BJ (cell line): ENCODE measurements around the gene IQCB1. TPM values are rescaled to one million over a fixed set of nuclear protein-coding genes. Genes with fewer than 3 reads are reported as not detected.

ENCODE experiments used
- CTCF ChIA-PET: fragments of 350-600 bp; formaldehyde crosslinking; extraction: SDS; loops from one replicate; lab custom pipeline; 2021; ENCODE audit warnings: antibody characterized with exemption, inconsistent platforms; lab: Yijun Ruan, JAX
- POLR2A ChIA-PET: fragments of 300-600 bp; sonication (Branson Sonifier 250); formaldehyde crosslinking; extraction: SDS; loops from one replicate; lab custom pipeline; 2021; ENCODE audit warnings: antibody characterized with exemption; lab: Charles Lee
- DNase-seq: peaks from one replicate; pipeline ENCODE4 v3.0.0-alpha.2; 2011; ENCODE audit warnings: low read depth
- H3K27me3 ChIP-seq: 2 replicates; pipeline ENCODE4 v1.6.0; 2011; ENCODE audit warnings: low read length; ENCODE audit not compliant: control insufficient read depth, insufficient read depth
- H3K36me3 ChIP-seq: 2 replicates; pipeline ENCODE4 v1.5.1; 2011; ENCODE audit warnings: low read length; ENCODE audit not compliant: control insufficient read depth, insufficient read depth
- H3K4me3 ChIP-seq: 2 replicates; pipeline ENCODE4 v1.5.1; 2011; ENCODE audit warnings: low read depth, mild to moderate bottlenecking, control low read depth, low read length
- CTCF ChIP-seq: IDR thresholded peaks from 2 replicates; pipeline ENCODE4 v1.5.1; 2011; ENCODE audit warnings: low read depth, mild to moderate bottlenecking, control low read depth, inconsistent platforms, low read length, moderate library complexity; ENCODE audit not compliant: insufficient read depth
- polyA plus RNA-seq: library from polyadenylated mRNA; depleted of rRNA; stranded (reverse); fragments of >200 nt; gene quantifications from 2 replicates; pipeline ENCODE4 v1.2.3, GENCODE V29; 2011

IQCB1 gene
- polyA plus RNA-seq, 1 experiment: 6.1 TPM

GRCh38 chr3:121769246-121769645 is 65.6 kb downstream of the IQCB1 start:
- TF ChIP-seq CTCF: no peak
- ChIA-PET POLR2A (no interaction called here), CTCF (interaction anchor here (1.4 kb wide), 1 partner anchor 10 kb away, joined by 3 read pairs; no protein-coding TSS in a partner anchor)

GRCh38 chr3:121768452-121768851 is 66.4 kb downstream of the IQCB1 start:
- POLR2A ChIA-PET: no interaction called here
- DNase-seq: no peak
- no peak for TF ChIP-seq CTCF
- Histone ChIP-seq H3K36me3 (peaks cover 5% of the 10 kb centered on the region), H3K27me3 (no peaks in the 10 kb centered on the region), H3K4me3 (no peak overlapping the region)
- CTCF ChIA-PET: interaction anchor here (1.4 kb wide), 1 partner anchor 9 kb away, joined by 3 read pairs; no protein-coding TSS in a partner anchor

More at GRCh38 chr3:121769246-121769645, 65.6 kb downstream of the IQCB1 start:
- no peak for DNase-seq
- Histone ChIP-seq H3K36me3 (peaks cover 5% of the 10 kb centered on the region), H3K4me3 (no peak overlapping the region), H3K27me3 (no peaks in the 10 kb centered on the region)

GRCh38 chr3:121759541-121760202 is 75.2 kb downstream of the IQCB1 start:
- DNase-seq: no peak
- H3K4me3 ChIP-seq: no peak overlapping the region
- no peaks in the 10 kb centered on the region for H3K36me3 ChIP-seq
- TF ChIP-seq CTCF: no peak
- ChIA-PET CTCF (interaction anchor here (1.4 kb wide), 1 partner anchor 10 kb away, joined by 3 read pairs; no protein-coding TSS in a partner anchor), POLR2A (no interaction called here)
- no peaks in the 10 kb centered on the region; the same call in 1 of the 2 replicates for H3K27me3 ChIP-seq

GRCh38 chr3:121758727-121759450 is 76.0 kb downstream of the IQCB1 start:
- DNase-seq: no peak
- H3K27me3 ChIP-seq: no peaks in the 10 kb centered on the region; the same call in 1 of the 2 replicates
- H3K36me3 ChIP-seq: no peaks in the 10 kb centered on the region
- CTCF ChIA-PET: interaction anchor here (1.4 kb wide), 1 partner anchor 10 kb away, joined by 3 read pairs; no protein-coding TSS in a partner anchor
- POLR2A ChIA-PET: no interaction called here
- no peak for TF ChIP-seq CTCF
- no peak overlapping the region for H3K4me3 ChIP-seq

GRCh38 chr3:121757812-121758545 is 76.9 kb downstream of the IQCB1 start:
- POLR2A ChIA-PET: no interaction called here
- TF ChIP-seq CTCF: no peak
- no peaks in the 10 kb centered on the region; the same call in 1 of the 2 replicates for H3K27me3 ChIP-seq
- CTCF ChIA-PET: no interaction called here
- no peak for DNase-seq
- H3K4me3 ChIP-seq: no peak overlapping the region
- no peaks in the 10 kb centered on the region for H3K36me3 ChIP-seq
